MCF 10A (cell line): Measurements from ENCODE around the gene RAB31. TPM values are rescaled to one million over a fixed set of nuclear protein-coding genes. Genes with fewer than 3 reads are reported as not detected.

Experiments used
- BruUV-seq: library from RNA; stranded (reverse); fragments of 400-500 nt; replicated peaks from 2 replicates; lab custom pipeline; 2021; lab: Mats Ljungman, UMichigan
- CTCF ChIA-PET: fragments of 300-600 bp; sonication (Branson Sonifier 250); formaldehyde crosslinking; extraction: SDS; loops from one replicate; lab custom pipeline; 2021; ENCODE audit warnings: antibody characterized with exemption, inconsistent platforms; lab: Yijun Ruan, JAX
- POLR2A ChIA-PET: fragments of 300-600, 350-650 bp; sonication (Branson Sonifier 250); formaldehyde crosslinking; extraction: SDS; loops from one replicate; lab custom pipeline; 2020; ENCODE audit warnings: antibody characterized with exemption, inconsistent platforms; lab: Yijun Ruan, JAX
- DNase-seq: peaks from one replicate; pipeline ENCODE4 v3.0.0-alpha.2; 2018; ENCODE audit not compliant: unreplicated experiment
- H3K27ac Mint-ChIP-seq: one replicate; pipeline ENCODE4 v1.8.0; 2022; ENCODE audit warnings: mild to moderate bottlenecking, low read depth, mixed read lengths; ENCODE audit not compliant: unreplicated experiment
- H3K27me3 Mint-ChIP-seq: one replicate; pipeline ENCODE4 v1.8.0; 2022; ENCODE audit warnings: mixed read lengths; ENCODE audit not compliant: insufficient read depth, unreplicated experiment
- H3K36me3 Mint-ChIP-seq: one replicate; pipeline ENCODE4 v1.8.0; 2022; ENCODE audit warnings: mild to moderate bottlenecking, moderate library complexity, mixed read lengths; ENCODE audit not compliant: insufficient read depth, unreplicated experiment
- H3K4me1 Mint-ChIP-seq: one replicate; pipeline ENCODE4 v1.8.0; 2022; ENCODE audit warnings: mixed read lengths; ENCODE audit not compliant: insufficient read depth, unreplicated experiment
- H3K4me3 Mint-ChIP-seq: one replicate; pipeline ENCODE4 v1.8.0; 2022; ENCODE audit warnings: mild to moderate bottlenecking, moderate library complexity, mixed read lengths; ENCODE audit not compliant: unreplicated experiment
- H3K9me3 Mint-ChIP-seq: one replicate; pipeline ENCODE4 v1.8.0; 2022; ENCODE audit warnings: mixed read lengths; ENCODE audit not compliant: unreplicated experiment
- CTCF ChIP-seq: fragments of 200-600 bp; IDR thresholded peaks from one replicate; pipeline ENCODE4 v1.8.0; 2022; ENCODE audit warnings: antibody characterized with exemption, mild to moderate bottlenecking; ENCODE audit not compliant: unreplicated experiment
- intact Hi-C: fragments of 100-400 bp; cut with micrococcal nuclease; formaldehyde crosslinking; loops from 2 replicates; pipeline ENCODE4 v1.14.1; 2022
- total RNA-seq: library from RNA; stranded (reverse); gene quantifications from 2 replicates; pipeline ENCODE4 v1.2.3, GENCODE V29; 2022

Gene RAB31
- total RNA-seq, 1 experiment from 2014 or later, result 6.1 TPM

DNA sequence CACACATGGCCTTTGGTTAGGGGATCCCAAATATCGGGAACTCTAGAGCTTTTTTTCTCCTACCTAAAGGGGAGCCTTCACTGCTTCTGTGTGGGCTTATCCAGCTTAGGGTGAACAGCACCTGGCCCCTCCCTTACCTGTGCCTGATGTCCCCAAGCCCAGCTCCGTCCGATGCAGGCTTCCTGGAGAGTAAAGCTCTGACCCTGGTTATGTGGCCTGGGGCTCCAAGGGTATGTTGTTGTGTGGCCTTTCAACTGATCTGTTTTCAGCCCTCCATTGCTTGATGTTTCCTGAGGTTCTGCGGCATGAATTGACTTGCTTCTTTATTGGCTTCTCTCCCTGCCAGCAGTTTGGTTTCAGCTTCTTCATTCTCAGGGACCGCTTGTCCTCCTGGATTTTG, 66.0 kb downstream of the RAB31 start:
- Mint-ChIP-seq H3K27me3 (no peaks in the 10 kb centered on the region), H3K4me3 (no peak overlapping the region), H3K4me1 (peaks cover 6% of the 10 kb centered on the region), H3K9me3 (no peaks in the 10 kb centered on the region), H3K36me3 (no peaks in the 10 kb centered on the region), H3K27ac (no peak overlapping the region)
- POLR2A ChIA-PET, result interaction anchor here (0.6 kb wide), 1 partner anchor 51 kb away, joined by 3 read pairs; no protein-coding TSS in a partner anchor
- BruUV-seq, result no TSS peak
- CTCF ChIA-PET, result interaction anchor here (0.6 to 2.9 kb wide), 4 partner anchors 8 to 199 kb away, joined by 3 to 6 read pairs (median 6); no protein-coding TSS in a partner anchor
- intact Hi-C loops, result loop anchor here (10.0 kb wide), 2 partner anchors 141 to 199 kb away; partner anchors contain the start of gene VAPA
- DNase-seq, result no peak
- no peak for TF ChIP-seq CTCF

DNA sequence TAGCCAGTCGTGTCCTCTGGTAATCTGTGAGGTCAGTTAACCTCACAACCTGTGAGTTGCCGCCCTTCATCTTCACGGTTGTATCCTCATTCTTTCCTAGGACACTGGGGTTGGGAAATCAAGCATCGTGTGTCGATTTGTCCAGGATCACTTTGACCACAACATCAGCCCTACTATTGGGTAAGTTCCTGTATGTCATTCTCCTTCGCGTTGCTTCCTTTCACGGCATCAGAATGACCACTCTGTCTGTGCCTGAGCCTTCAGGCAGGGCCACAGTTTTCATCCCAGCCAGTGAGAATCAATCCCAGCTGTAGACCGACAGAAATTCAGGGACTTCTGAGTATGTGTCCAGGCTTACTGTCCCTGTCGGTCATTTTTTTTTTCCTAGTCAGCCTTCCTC, 67.1 kb downstream of the RAB31 start:
- Mint-ChIP-seq H3K4me3 (no peak overlapping the region), H3K27me3 (no peaks in the 10 kb centered on the region), H3K27ac (no peak overlapping the region), H3K9me3 (no peaks in the 10 kb centered on the region), H3K36me3 (no peaks in the 10 kb centered on the region), H3K4me1 (peaks cover 6% of the 10 kb centered on the region)
- CTCF ChIA-PET, result no interaction called here
- no TSS peak for BruUV-seq
- TF ChIP-seq CTCF, result no peak
- POLR2A ChIA-PET, result no interaction called here
- DNase-seq, result peak; percentile 51
- intact Hi-C loops, result loop anchor here (10.0 kb wide), 2 partner anchors 140 to 200 kb away; partner anchors contain the start of gene VAPA

DNA sequence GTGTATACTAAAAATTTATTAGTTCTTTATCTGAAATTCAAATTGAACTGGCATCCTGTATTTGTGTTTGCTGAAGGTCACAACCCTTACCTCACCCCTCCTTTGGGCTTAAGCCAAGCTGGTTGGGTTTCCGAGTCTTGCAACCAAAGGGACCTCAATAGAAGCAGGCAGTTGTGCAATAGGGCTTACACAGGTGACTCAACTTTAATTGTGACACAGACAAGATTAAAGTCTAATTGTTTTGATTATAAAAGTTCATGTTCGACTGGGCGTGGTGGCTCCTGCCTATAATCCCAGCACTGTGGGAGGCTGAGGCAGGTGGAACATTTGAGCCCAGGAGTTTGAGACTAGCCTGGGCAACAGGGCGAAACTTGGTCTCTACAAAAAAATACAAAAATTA, 71.5 kb downstream of the RAB31 start:
- Mint-ChIP-seq H3K9me3 (no peaks in the 10 kb centered on the region), H3K27ac (no peak overlapping the region), H3K4me3 (peak overlapping the region; percentile 28), H3K27me3 (no peaks in the 10 kb centered on the region), H3K4me1 (peaks cover 6% of the 10 kb centered on the region), H3K36me3 (no peaks in the 10 kb centered on the region)
- ChIA-PET POLR2A (interaction anchor here (0.7 to 1.3 kb wide), 6 partner anchors 49 to 171 kb away, joined by 3 to 4 read pairs (median 4); partner anchors contain the start of gene VAPA), CTCF (interaction anchor here (1.8 kb wide), 1 partner anchor 9 kb away, joined by 6 read pairs; no protein-coding TSS in a partner anchor)
- intact Hi-C loops, result loop anchor here (10.0 kb wide), 2 partner anchors 135 to 205 kb away; partner anchors contain the start of gene VAPA
- peak; percentile 95 for DNase-seq
- no peak for TF ChIP-seq CTCF
- BruUV-seq, result no TSS peak

DNA sequence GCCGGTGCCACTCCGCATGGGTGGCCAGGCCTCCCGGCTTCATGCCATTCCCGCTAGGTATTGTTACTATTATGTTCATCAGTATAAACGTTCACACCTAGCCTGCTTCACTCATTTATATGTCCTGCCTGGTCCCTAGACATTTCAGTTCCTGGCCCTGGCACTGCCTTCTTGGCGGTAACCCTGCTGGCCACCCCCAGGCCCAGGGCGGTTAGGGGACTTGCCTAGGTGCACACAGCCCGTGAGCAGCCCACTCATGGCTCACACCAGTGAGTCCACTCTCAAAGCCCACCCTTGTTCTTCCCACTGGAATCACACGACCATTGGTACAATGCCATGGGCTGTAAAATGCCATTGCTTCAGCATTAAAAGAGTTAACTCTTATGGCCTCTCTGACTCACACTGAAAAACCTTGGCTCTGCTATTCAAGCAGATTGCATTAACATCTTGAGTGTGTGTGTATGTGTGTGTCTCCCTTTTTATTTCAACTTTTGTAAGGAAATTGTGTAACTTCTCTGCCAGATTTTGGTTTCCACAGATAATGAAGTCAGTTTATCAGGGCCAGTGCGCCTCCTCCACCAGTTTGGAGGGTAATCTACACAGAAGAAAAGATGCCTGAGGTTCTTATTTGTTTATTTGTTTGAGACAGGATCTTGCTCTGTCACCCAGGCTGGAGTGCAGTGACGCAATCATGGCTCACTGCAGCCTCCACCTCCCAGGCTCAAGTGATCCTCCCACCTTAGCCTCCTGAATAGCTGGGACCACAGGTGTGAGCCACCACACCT, 74.2 kb downstream of the RAB31 start:
- no peaks in the 10 kb centered on the region for H3K27me3 Mint-ChIP-seq
- H3K27ac Mint-ChIP-seq, result peak overlapping the region; percentile 23
- ChIA-PET POLR2A (interaction anchor here (1.0 kb wide), 1 partner anchor 133 kb away, joined by 5 read pairs; no protein-coding TSS in a partner anchor), CTCF (no interaction called here)
- H3K36me3 Mint-ChIP-seq, result no peaks in the 10 kb centered on the region
- intact Hi-C loops, result no loop called here
- peaks cover 14% of the 10 kb centered on the region for H3K4me1 Mint-ChIP-seq
- no peaks in the 10 kb centered on the region for H3K9me3 Mint-ChIP-seq
- DNase-seq, result peak; percentile 88
- no TSS peak for BruUV-seq
- no peak for TF ChIP-seq CTCF
- no peak overlapping the region for H3K4me3 Mint-ChIP-seq
